Stimulated activated CD8-positive, alpha-beta memory T cell treated with anti-CD3 and anti-CD28 coated beads, Interleukin-15, amount 100 ng/mL, for 1 hour (primary cell): ENCODE data around the gene ASPSCR1.
"Not testable (repeated sequence)": the region's sequence is repeated elsewhere in the genome, so short reads cannot be mapped to it uniquely, and the experiment has no call there.

Source experiments
- DNase-seq: peaks from one replicate; pipeline ENCODE4 v3.0.0-alpha.2; 2020; ENCODE audit warnings: low read depth

Gene ASPSCR1

DNA sequence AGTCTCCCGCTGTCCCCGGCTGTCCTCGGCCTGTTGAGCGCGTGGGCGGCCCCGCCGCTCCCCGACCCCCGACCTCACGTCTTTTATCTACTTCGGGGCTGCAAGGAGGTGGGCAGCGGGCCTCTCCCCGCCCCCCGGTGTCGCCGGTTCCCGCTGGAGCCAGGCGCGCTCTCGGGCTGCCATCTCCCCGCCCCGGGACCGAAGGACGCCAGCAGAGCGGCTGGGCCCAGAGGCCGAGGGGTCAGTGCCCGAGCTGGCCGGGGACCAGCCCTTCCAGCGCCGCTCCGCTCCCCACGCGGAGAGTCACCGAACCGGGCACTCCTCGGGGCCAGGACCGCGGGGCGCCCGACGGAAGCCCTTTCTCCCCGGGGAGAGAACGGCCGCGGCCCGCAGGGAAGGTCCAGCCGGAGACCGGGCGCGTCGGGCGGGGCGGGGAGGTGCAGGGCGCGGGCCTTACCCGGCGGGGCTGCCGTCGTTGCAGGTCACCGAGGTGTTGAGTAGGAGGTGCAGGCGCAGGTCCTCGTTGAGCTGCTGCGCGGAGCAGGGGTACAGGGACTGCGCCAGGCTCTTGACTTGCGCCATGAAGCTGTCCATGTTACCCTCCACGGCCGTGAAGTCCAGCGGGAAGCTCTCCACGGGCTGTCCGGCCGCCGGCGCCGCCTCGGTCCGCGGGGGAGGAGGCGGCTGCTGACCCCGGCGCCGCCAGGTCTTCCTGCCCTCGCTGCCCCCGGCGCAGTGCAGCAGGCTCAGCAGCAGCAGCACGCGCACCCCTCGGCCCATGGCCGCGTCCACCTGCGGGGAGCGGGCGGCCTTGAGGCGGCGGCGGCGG is 17.1 kb upstream of the ASPSCR1 start:
- no peak for DNase-seq

DNA sequence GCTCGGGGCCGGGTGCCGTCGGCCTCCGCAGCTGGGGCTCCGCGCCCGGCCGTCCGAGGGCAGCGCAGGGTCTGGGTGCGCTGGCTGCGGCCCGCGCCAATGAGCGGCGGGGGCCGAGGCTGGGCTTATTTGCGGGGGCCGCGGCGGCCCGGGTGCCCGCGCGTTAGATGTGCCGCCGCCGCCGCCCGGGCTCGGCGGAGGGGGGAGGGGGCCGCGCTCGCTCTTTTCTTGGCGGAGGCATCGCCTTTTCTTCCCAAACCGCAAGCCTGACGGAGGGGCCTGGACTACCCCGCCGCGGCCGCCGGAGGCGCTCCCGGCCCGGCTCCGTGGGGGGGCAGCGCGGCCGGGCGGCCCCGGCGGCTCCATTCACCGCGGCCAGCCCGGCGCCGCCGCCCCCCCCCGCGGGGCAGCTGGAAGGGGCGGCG is 16.3 kb upstream of the ASPSCR1 start, which contains the start of gene NOTUM:
Gene NOTUM (minus strand): TSS at position 101 of the 425 bp plus-strand sequence. CDS start 278 bp downstream, outside the sequence.
- DNase-seq: no peak

DNA sequence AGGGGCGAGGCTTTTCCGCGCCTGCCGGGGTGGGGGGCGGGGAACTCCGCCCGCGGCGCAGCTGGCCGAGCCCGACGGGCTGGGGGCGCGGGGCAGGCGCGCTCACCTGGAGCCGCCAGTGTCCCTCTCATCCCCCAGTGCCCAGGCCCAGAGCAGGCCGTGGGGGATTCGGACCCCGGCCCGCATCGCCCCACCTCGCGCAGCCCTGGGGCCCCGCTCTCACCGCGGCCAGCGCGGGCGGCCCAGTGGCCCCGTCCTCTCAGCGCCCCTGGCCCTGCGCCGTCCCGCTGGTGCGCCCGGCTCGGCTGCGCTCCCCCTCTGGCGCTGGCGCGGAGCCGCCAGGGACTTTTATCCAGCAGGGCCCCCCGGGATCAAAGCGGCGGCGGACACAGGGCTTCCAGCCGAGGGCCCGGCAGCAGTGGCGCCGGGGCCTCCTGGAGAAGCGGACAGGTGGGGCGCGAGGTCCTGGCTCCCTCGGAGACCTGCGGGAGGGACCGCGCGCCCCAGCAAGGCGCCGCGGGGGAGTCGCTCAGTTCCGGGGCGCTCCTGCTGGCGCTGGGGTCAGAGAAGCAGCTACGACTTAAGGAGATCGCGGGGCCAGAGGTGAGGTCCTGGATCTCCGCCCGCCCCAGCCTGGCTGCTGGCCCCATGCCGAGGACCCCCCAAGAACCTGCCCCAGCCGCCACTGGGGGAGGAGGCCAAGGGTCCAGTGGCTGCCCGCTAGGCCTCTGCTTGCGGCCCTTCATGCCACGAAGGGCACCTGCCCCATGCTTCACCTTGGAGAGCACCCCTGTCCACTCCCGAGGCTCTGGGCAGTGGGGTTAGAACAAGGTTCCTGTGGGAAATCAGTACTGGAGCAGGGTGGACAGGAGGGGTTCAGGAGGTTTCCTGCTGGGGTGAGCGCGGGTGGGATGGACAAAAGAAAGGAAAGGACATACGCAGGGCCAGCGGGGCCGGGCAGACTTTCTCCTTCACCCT is 15.6 kb upstream of the ASPSCR1 start:
- no peak for DNase-seq

DNA sequence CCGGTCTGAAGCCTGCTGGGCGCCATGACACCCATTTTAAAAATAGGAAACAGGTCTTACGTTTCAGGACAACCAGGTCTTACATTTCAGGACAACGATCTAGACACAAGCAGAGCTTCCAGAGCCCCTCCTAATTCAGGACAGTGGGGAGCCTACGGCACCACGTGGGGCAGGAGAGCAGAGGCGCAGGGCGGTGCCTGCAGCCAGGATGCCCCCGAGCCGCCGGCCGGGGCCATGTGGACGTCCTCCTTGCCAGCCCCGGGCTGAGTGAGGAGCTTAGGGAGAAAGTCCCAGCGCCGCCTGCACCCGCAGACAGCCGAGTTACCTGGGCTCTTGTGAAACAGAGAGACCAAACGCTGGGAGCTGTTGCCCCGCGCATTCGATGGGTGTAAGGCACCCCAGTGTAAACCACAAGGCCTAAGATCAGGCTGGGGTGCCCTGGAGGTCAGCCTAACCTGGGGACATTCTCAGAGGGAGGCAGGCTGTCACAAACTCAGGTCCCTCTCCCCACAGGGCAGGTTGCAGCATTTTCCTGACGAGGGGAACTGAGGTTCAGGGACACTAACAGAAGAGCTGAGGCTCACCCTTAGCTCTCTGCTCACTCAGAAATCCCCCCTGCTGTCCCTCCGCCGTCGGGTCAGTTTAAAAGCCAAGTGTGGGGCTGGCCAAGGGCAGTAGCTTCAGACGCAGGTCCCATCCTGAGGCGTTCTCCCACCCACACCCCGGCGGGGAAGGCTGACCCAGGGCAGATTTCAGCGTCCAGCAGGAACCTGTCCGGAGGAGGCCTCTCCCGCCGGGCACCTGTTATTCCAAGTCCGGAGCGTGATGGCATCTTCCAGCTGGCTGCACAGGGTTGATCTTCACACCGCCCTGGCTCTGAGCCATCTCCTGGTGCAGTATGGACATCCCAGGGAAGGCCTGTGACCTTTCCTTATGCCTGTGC is 14.7 kb upstream of the ASPSCR1 start:
- no peak for DNase-seq

DNA sequence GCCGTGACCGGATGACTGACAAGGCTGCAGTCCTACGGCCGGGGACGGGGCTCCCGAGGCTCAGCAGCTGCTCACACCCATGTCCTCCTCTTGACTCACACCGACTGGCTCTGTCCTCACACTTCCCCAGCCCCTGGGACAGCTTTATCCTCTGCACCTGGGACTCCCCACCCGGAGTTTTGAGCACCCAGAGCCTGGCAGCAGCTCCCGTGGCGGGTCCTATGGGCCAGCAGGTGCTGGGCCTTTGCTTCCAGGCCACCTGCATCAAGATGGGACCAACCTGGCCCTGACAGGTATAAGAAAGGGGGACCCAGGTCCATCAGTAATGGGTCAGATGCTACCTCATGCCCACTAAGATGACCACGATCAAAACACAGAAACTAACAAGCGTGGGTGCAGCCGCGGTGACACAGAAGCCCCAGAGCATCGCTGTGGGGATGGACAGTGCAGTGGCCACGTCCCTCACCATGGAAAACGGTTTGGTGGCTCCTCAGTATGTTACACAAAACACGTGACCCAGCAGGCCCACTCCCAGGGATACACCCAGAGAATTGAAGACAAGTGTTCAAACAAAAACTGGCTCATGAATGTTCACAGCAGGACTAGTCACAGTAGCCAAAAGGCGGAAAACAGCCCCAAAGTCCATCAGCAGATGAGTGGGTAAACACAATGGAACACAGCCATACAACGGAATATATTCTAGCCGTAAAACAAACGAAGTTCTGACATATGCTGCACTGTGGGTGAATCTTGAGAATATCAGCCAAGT is 13.2 kb upstream of the ASPSCR1 start:
- no peak for DNase-seq

DNA sequence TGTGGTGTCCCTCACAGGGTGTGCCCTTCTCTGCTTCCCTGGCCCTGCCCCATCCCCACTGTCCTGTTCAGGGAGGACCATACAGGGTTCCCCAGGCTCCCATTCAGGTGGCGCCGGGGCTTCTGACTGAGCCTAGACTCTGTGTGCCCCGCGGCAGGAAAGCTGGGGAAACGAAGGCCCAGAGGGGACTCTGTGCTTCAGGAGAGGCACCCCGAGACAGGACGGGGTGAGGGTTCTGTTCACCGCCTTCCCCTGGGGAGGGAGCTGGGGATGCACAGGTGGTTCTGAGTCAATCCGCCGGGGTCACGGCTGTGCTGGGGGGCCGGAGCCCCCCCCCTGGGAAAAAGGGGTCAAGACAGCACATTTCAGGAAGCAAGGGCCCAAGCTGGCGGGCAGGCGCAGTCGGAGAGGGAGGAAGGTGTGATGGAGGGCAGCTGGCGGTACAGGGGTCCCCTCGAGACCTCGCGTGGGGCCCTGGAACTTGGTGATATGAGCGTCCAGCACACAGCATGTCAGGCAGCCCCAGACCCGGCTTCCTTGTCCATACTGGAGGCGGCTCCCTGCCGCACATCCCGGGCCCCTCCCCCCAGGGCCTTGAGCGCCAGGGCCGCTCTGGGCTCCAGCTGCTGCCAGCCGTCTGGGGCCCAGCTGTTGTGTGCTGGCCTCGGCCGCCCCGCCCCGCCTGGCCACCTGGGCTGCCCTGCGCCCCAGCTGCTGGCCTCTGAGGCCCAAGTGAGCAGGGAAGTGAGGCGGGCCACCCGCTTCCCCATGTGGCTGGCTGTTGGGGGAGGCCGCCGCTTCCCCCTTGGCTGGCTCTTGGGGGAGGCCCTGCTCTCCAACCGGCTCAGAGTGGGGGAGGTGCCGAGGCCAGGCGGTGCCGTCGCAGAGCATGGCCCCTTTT is 10.8 kb upstream of the ASPSCR1 start:
- DNase-seq: no peak

DNA sequence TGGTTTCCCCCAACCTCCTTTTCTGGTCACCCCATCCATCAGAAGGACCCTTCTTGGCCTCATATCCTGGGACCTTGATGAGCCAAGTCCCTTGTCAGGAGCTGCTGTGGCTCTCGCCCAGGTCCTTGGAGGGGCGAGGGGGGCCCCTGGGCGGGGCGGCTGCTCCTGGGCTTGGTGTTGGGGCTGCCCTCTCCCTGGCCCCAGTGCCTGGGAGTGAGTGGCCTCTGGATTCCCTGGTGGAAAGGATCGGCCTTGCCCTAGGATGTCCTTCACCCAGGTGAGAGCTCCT is 10.2 kb upstream of the ASPSCR1 start:
- DNase-seq: no peak

DNA sequence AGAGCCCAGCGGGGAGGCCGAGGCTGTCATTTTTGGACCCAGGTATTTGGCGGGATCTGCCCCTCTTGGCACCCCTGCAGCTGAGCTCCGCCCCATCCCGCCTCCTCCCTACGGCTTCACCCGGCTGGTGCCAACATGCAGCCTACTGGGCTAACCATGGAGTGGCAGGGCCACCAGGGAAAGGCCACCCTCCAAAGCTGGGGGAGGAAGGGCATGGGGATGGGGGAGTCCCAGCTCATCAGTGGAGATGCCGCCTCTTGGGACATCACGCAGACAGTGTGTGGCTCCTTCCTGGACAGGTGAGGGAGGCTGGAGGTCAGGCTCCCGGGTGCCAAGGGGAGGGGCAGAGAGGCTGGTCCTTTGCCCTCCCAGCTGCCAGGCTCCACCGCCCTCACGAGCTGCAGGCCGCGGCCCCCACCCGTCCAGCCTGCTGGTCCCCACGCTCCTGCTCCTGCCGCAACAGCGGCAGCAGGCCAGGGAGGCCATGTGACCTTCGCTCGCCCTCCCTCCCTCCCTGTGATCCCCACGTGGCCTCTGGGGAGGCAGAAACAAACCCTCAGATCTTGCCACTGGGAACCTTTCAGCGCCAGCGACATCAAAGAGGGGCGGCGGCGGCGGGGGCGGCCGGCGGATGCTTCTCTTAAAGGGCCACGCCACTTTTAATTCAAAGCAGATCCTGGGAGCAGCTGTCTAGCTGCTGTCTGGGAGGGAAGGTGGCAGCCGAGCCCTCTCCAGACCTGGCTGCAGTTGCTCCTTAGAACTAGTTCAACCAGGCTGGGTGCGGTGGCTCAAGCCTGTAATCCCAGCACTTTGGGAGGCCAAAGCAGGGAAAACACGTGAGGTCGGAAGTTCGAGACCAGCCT is 9.7 kb upstream of the ASPSCR1 start:
- DNase-seq: peak; percentile 64

DNA sequence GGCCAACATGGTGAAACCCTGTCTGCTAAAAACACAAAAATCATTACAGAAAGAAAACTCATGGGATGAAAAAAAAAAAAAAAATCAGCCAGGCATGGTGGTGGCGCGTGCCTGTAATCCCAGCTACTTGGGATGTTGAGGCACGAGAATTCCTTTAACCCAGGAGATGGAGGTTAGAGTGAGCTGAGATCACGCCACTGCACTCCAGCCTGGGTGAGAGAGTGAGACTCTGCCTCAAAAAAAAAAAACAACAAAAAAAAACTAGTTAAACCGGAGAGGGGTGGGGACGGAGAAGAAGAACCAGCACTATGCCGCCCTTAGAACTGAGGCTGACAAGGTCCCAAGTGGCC is 9.1 kb upstream of the ASPSCR1 start:
- no peak for DNase-seq

DNA sequence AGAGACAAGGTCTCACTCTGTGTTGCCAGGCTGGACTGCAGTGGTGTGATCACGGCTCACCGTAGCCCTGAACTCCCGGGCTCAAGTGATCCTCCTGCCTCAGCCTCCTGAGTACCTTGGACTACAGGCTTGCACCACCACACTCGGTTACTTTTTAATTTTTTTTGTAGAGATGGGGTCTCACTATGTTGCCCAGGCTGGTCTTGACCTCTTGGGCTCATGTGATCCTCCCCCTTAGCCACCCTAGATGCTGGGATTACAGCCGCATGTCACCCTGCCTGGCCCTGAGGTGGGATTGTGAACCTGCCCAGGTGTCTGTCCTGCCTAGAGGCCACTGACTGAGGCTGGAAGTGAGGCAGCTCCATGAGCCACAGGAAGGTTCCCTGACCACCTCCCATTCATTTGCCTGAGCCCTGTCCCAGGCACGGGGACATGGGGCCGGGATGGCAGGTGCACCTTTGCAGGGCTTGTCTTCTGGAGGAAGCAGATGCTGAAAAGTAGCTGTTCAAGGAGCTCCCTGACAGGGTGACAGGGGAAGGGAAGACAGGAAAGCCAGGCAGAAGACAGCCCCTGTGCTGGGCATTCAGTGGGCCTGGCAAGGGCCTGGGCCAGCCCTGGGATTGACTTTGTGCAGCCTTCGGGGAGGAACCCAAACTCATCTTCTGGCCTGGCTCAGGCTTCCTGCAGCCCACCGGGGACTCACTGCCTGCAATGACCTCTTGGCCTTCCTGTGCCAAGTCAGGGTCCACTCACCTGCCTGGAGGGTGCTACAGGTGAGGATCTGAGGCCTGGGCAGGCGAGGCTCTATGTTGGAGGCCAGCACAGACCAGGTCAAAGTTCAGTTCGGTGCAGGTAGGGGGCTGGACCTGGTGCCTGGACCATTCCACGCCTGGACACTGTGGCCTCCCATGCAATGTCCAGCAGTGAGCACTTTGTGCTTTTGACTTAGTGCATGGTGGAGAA is 8.3 kb upstream of the ASPSCR1 start:
- DNase-seq: no peak

DNA sequence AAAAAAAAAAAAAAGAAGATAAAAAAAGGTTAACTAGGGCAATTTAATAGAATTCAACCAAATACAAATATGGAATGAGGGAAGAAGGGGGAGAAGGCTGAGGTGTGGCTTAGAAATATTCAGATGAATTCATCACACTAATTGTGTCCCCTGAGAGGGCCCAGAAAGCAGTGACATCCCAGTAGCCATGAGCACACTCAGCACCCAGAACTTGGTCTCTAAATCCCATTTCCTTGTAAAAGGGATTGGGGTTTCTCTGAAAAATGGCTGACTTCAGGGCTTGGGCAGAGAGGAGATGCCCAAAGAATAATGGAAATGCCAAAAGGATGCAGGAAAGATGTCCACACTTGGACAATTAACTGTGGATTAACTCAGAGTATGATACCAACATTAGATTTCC is 4.0 kb upstream of the ASPSCR1 start:
- DNase-seq: no peak

DNA sequence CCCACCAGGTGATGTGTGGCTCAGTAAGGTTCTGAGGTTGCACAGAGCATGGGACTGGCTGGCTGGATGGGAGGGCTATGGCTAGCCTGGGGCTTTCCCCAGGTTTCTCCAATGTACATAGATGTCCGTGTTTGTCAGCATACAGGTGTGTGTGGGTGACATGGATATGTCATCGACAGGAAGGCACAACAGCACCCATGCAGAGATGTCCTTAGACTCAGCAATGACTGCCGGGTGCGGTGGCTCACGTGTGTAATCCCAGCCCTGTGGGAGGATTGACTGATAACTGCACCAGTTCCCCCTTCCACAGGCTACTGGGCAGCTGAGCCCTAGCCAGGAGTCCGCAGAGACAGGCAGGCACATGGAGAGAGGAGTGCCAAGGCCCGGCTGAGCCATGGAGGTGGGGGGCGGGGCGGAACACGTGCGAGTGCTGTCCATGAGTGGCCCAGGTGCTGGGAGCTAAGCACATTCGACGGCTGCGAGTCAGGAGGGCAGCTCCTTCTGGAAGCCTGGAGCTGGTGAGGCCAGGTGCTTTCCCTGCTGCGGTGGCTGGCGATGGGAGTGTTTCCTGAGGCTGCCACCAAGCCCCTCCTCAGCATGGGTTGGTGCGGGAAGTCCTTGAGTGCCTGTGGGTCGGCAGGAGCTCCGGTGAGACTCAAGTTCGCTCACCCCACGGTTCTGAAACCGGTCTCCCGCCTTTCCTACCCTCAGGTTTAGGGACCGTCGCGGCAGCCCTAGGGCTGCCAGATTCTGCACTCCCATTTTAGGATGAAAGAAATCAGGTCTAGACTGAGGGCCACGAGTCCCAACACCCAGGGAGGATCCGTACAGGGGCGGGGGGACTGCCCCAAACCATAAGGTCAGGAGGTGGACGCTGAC is 858 bp upstream of the ASPSCR1 start:
- no peak for DNase-seq

DNA sequence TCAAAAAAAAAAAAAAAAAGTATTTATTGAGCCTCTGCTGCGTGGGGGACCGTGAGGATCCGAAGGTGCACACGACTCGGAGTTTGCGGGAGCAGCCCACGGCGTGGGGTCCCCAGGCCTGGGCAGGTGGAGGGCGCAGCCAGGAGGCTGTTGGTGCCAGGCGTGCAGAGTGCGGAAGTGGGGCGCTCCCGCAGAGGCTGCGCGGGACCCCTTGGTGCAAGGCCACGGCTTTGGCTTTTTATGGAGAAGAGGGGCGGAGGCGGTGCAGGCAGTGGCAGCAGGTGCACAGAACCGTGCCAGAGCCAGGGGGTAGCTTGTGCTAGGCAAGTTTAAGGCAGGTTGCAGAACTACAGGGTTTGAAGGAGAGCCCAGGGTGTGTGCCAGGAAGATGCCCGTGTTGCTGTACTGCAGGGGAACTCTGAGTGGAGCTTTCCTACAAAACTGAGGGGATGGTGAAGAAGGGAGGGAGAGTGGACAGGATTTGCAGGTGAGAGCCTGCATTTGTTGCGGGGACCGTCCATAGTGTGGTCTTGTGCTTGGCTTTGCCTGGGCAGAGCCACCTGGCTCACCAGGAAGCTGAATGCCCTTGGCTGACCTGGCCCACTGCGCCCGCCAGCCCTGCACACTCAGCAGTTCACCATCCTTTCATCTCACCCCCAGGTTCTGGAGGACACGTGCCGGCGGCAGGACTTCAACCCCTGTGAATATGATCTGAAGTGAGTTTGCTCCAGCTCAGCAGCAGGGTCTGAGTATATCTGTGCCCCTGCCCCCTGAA is 1.3 kb downstream of the ASPSCR1 start:
- no peak for DNase-seq

DNA sequence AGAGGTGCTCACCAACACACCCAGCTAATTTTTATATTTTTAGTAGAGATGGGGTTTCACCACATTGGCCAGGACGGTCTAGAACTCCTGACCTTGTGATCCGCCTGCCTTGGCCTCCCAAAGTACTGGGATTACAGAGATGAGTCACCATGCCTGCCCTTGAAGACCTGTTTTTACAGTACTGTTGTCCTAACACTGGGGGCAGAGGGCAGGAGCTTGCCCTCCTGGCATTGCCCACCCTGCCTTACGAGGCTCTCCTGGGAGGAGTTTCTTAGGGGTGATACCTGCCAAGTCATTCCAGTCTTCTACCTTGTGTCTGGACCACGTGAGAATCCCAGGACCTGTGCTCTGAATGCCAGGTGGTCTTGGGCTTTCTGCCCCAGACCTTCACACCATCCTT is 2.7 kb downstream of the ASPSCR1 start:
- no peak for DNase-seq

DNA sequence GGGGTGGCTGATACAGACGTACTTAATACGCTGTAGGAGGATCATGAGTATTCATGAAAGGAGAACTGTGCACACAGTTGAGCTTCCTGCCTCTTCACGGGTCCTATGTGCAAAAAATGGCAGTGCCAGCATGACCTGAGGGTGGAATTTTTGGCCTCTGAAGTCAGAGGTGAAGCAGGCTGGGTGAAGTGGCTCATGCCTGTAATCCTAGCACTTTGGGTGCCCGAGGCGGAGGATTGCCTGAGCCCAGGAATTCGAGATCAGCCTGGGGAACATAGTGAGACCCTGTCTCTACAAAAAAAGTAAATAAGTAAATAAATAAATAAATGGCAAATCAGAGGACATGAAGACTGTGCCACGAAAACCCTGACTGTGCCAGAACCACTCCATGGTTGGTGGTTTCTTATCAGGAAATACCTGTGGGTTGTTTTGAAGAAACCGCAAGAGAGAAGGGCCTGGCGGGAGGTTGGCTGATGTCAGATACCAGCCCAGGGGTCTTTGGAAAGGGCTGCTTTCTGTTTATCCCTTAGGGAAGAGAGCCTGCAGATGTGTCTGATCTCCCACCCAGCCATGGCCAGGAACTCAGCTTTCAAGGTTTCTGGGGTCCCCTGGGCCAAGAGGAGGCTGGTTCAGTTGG is 3.4 kb downstream of the ASPSCR1 start:
- no peak for DNase-seq

DNA sequence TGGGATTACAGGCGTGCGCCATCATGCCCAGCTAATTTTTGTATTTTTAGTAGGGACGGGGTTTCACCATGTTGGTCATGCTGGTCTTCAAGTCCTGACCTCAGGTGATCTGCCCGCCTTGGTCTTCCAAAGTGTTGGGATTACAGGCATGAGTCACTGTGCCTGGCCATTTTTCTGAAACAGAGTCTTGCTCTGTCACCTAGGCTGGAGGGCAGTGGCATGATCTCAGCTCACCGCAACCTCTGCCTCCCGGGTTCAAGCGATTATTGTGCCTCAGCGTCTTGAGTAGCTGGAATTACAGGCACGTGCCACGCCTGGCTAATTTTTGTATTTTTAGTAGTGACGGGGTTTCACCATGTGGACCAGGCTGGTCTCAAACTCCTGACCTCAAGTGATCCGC is 4.1 kb downstream of the ASPSCR1 start:
- DNase-seq: not testable (repeated sequence)
